Rectal smooth muscle tissue (tissue), 1 donor: ENCODE data around the gene MCC.

Experiments used
- H3K27ac ChIP-seq: one replicate; pipeline ENCODE4 v1.7.0; 2013; ENCODE audit warnings: low read depth, low read length, inconsistent platforms
- H3K27me3 ChIP-seq: one replicate; pipeline ENCODE4 v1.7.0; 2013; ENCODE audit warnings: low read length; ENCODE audit not compliant: control insufficient read depth, insufficient read depth
- H3K36me3 ChIP-seq: one replicate; pipeline ENCODE4 v1.7.0; 2013; ENCODE audit warnings: low read length; ENCODE audit not compliant: control insufficient read depth, insufficient read depth
- H3K4me1 ChIP-seq: one replicate; pipeline ENCODE4 v1.7.0; 2013; ENCODE audit warnings: low read length; ENCODE audit not compliant: control insufficient read depth, insufficient read depth
- H3K4me3 ChIP-seq: one replicate; pipeline ENCODE4 v1.7.0; 2013; ENCODE audit warnings: low read length
- H3K9ac ChIP-seq: one replicate; pipeline ENCODE4 v1.7.0; 2013; ENCODE audit warnings: low read length

MCC gene

GRCh38 chr5:113255579-113256386 is 232.5 kb downstream of the MCC start:
- no peak overlapping the region for H3K4me3 ChIP-seq
- H3K9ac ChIP-seq = no peak overlapping the region
- H3K36me3 ChIP-seq = no peaks in the 10 kb centered on the region
- no peak overlapping the region for H3K27ac ChIP-seq
- no peaks in the 10 kb centered on the region for H3K27me3 ChIP-seq
- peaks cover 3% of the 10 kb centered on the region for H3K4me1 ChIP-seq

- Histone ChIP-seq H3K27ac (no peak overlapping the region), H3K9ac (no peak overlapping the region), H3K4me1 (peaks cover 3% of the 10 kb centered on the region), H3K36me3 (no peaks in the 10 kb centered on the region), H3K4me3 (no peak overlapping the region), H3K27me3 (no peaks in the 10 kb centered on the region)
These were observed 233.1 kb downstream of the MCC start for GRCh38 chr5:113255105-113255504.

- H3K36me3 ChIP-seq = no peaks in the 10 kb centered on the region
- no peak overlapping the region for H3K9ac ChIP-seq
- H3K27me3 ChIP-seq = no peaks in the 10 kb centered on the region
- no peak overlapping the region for H3K27ac ChIP-seq
- H3K4me3 ChIP-seq = no peak overlapping the region
- peaks cover 7% of the 10 kb centered on the region for H3K4me1 ChIP-seq
These were observed 235.2 kb downstream of the MCC start for GRCh38 chr5:113253037-113253436.

- Histone ChIP-seq H3K36me3 (no peaks in the 10 kb centered on the region), H3K9ac (no peak overlapping the region), H3K27me3 (no peaks in the 10 kb centered on the region), H3K4me3 (no peak overlapping the region), H3K4me1 (peaks cover 7% of the 10 kb centered on the region), H3K27ac (no peak overlapping the region)
These were observed 236.2 kb downstream of the MCC start for GRCh38 chr5:113252066-113252465.

GRCh38 chr5:113250341-113250953 is 237.8 kb downstream of the MCC start:
- H3K4me1 ChIP-seq = peaks cover 7% of the 10 kb centered on the region
- no peaks in the 10 kb centered on the region for H3K27me3 ChIP-seq
- H3K27ac ChIP-seq = peak overlapping the region; percentile 63
- no peak overlapping the region for H3K4me3 ChIP-seq
- no peak overlapping the region for H3K9ac ChIP-seq
- no peaks in the 10 kb centered on the region for H3K36me3 ChIP-seq

- H3K36me3 ChIP-seq = no peaks in the 10 kb centered on the region
- peaks cover 7% of the 10 kb centered on the region for H3K4me1 ChIP-seq
- H3K4me3 ChIP-seq = no peak overlapping the region
- H3K27me3 ChIP-seq = no peaks in the 10 kb centered on the region
- H3K27ac ChIP-seq = peak overlapping the region; percentile 62
- no peak overlapping the region for H3K9ac ChIP-seq
These were observed 239.0 kb downstream of the MCC start for GRCh38 chr5:113249206-113249605.

- peaks cover 7% of the 10 kb centered on the region for H3K4me1 ChIP-seq
- peak overlapping the region; percentile 54 for H3K27ac ChIP-seq
- no peak overlapping the region for H3K9ac ChIP-seq
- H3K36me3 ChIP-seq = no peaks in the 10 kb centered on the region
- no peaks in the 10 kb centered on the region for H3K27me3 ChIP-seq
- no peak overlapping the region for H3K4me3 ChIP-seq
These were observed 241.8 kb downstream of the MCC start for GRCh38 chr5:113246361-113246870.

GRCh38 chr5:113245427-113246225 is 242.6 kb downstream of the MCC start:
- Histone ChIP-seq H3K9ac (no peak overlapping the region), H3K4me1 (peaks cover 4% of the 10 kb centered on the region), H3K27ac (peak overlapping the region; percentile 54)

GRCh38 chr5:113244966-113245365 is 243.3 kb downstream of the MCC start:
- Histone ChIP-seq H3K27ac (no peak overlapping the region), H3K4me3 (no peak overlapping the region), H3K4me1 (peaks cover 3% of the 10 kb centered on the region), H3K27me3 (no peaks in the 10 kb centered on the region), H3K36me3 (no peaks in the 10 kb centered on the region), H3K9ac (no peak overlapping the region)

More at GRCh38 chr5:113245427-113246225, 242.6 kb downstream of the MCC start:
- no peaks in the 10 kb centered on the region for H3K36me3 ChIP-seq
- no peak overlapping the region for H3K4me3 ChIP-seq
- no peaks in the 10 kb centered on the region for H3K27me3 ChIP-seq

- no peak overlapping the region for H3K27ac ChIP-seq
- peaks cover 3% of the 10 kb centered on the region for H3K4me1 ChIP-seq
- H3K9ac ChIP-seq = no peak overlapping the region
- no peaks in the 10 kb centered on the region for H3K36me3 ChIP-seq
- no peaks in the 10 kb centered on the region for H3K27me3 ChIP-seq
- no peak overlapping the region for H3K4me3 ChIP-seq
These were observed 244.9 kb downstream of the MCC start for GRCh38 chr5:113243349-113243664.

- Histone ChIP-seq H3K4me1 (peaks cover 5% of the 10 kb centered on the region), H3K4me3 (no peak overlapping the region), H3K27ac (no peak overlapping the region), H3K36me3 (no peaks in the 10 kb centered on the region), H3K9ac (no peak overlapping the region), H3K27me3 (no peaks in the 10 kb centered on the region)
These were observed 245.5 kb downstream of the MCC start for GRCh38 chr5:113242481-113243348.
